K562 (cell line): Measurements from ENCODE around the gene STYX. TPM values are rescaled to one million over a fixed set of nuclear protein-coding genes. Genes with fewer than 3 reads are reported as not detected.
A peak's percentile ranks its signal among the peaks of the same experiment; 100 is the strongest.

Experiments
- CBX3 ChIP-seq, 2 experiments: IDR thresholded peaks; 1 replicate in 1 of 2; 2 replicates in 1 of 2; pipeline ENCODE4 v1.6.1; 2012; ENCODE audit warnings: inconsistent platforms in 2 of 2, low read length in 2 of 2, borderline replicate concordance in 1 of 2, control low read depth in 1 of 2
- FOXM1 ChIP-seq, 2 experiments: fragments of 450-650 bp in 1 of 2; sonication (generic) in 1 of 2; formaldehyde crosslinking in 1 of 2; IDR thresholded peaks; 2 replicates each; pipeline versions ENCODE4 v1.6.1 to v1.9.0; 2017 to 2022; ENCODE audit warnings: low read depth in 2 of 2, mild to moderate bottlenecking in 2 of 2, missing genetic modification reagents in 1 of 2, moderate library complexity in 1 of 2
- GABPB2 ChIP-seq: fragments of 250-450 bp; sonication (Bioruptor Pico); conservative IDR thresholded peaks from 2 replicates; pipeline ENCODE4 v1.5.1; 2021; ENCODE audit warnings: mild to moderate bottlenecking
- KDM5B ChIP-seq: fragments of 200-600 bp; sonication (generic); IDR thresholded peaks from 2 replicates; pipeline ENCODE4 v1.6.1; 2012; ENCODE audit warnings: low read depth, mild to moderate bottlenecking, moderate library complexity, low read length, control low read depth, inconsistent platforms; ENCODE audit not compliant: insufficient replicate concordance
- KLF10 ChIP-seq: fragments of 250-450 bp; sonication (Bioruptor Pico); IDR thresholded peaks from 2 replicates; pipeline ENCODE4 v1.6.1; 2021; ENCODE audit warnings: matching md5 sums
- MAZ ChIP-seq, 2 experiments: fragments of 450-650 bp in 1 of 2; sonication (generic) in 1 of 2; formaldehyde crosslinking; IDR thresholded peaks in 1 of 2; conservative IDR thresholded peaks in 1 of 2; 2 replicates each; pipeline versions ENCODE4 v1.4.0 to v1.5.0; 2020; ENCODE audit warnings: mild to moderate bottlenecking in 1 of 2, missing genetic modification reagents in 1 of 2
- MED1 ChIP-seq: sonication (generic); formaldehyde crosslinking; IDR thresholded peaks from 2 replicates; pipeline ENCODE4 v1.8.1; 2023; ENCODE audit warnings: missing genetic modification reagents, borderline replicate concordance
- MYNN ChIP-seq, 2 experiments: sonication (generic); formaldehyde crosslinking in 1 of 2; IDR thresholded peaks; 2 replicates each; pipeline versions ENCODE4 v1.5.0 to v1.6.1; 2016 to 2020; ENCODE audit warnings: antibody characterized with exemption in 1 of 2, missing genetic modification reagents in 1 of 2
- NBN ChIP-seq: fragments of 450-650 bp; IDR thresholded peaks from 2 replicates; pipeline ENCODE4 v1.6.1; 2016; ENCODE audit warnings: low read depth, mild to moderate bottlenecking
- NFATC3 ChIP-seq: fragments of 450-650 bp; IDR thresholded peaks from 2 replicates; pipeline ENCODE4 v1.6.1; 2017; ENCODE audit warnings: mild to moderate bottlenecking
- NR2F6 ChIP-seq: fragments of 450-650 bp; formaldehyde crosslinking; IDR thresholded peaks from 2 replicates; pipeline ENCODE4 v1.4.0; 2020; ENCODE audit warnings: mild to moderate bottlenecking
- POLR3G ChIP-seq: IDR thresholded peaks from 2 replicates; pipeline ENCODE4 v1.6.1; 2011; ENCODE audit not compliant: insufficient read length, insufficient replicate concordance; ENCODE audit errors: extremely low read depth
- RBBP5 ChIP-seq: fragments of 200-600 bp; sonication (generic); IDR thresholded peaks from 2 replicates; pipeline ENCODE4 v1.6.1; 2012; ENCODE audit warnings: borderline replicate concordance, mild to moderate bottlenecking, low read length, control low read depth, inconsistent platforms; ENCODE audit not compliant: insufficient read depth, poor library complexity, severe bottlenecking
- SPI1 ChIP-seq: IDR thresholded peaks from 2 replicates; pipeline ENCODE4 v1.6.1; 2011; ENCODE audit warnings: low read depth, low read length, control low read depth, borderline replicate concordance
- TAF1 ChIP-seq: IDR thresholded peaks from 2 replicates; pipeline ENCODE4 v1.6.1; 2011; ENCODE audit warnings: mild to moderate bottlenecking, low read length, moderate library complexity; ENCODE audit not compliant: insufficient read depth, control insufficient read depth, severe bottlenecking; ENCODE audit errors: extremely low read depth
- YY1 ChIP-seq, 3 experiments: IDR thresholded peaks; 2 replicates each; pipeline ENCODE4 v1.6.1; 2011; ENCODE audit warnings: low read length in 2 of 3, mild to moderate bottlenecking in 2 of 3, moderate library complexity in 2 of 3, borderline replicate concordance in 1 of 3, control low read depth in 1 of 3, low read depth in 1 of 3; ENCODE audit not compliant: insufficient read depth in 3 of 3, insufficient replicate concordance in 2 of 3, control insufficient read depth in 1 of 3, insufficient read length in 1 of 3; ENCODE audit errors: extremely low read depth in 1 of 3
- ZFX ChIP-seq: sonication (generic); formaldehyde crosslinking; IDR thresholded peaks from 2 replicates; pipeline ENCODE4 v1.8.0; 2022; ENCODE audit warnings: mild to moderate bottlenecking, missing genetic modification reagents, moderate library complexity
- polyA plus RNA-seq, 8 experiments: library from polyadenylated mRNA; depleted of rRNA in 4 of 8; stranded (reverse) in 5 of 8; unstranded in 3 of 8; fragments of >200 nt; fragmentation: Nextera tagmentation in 2 of 8; fragmentation: Illumina TruSeq in 1 of 8; extraction: Ambion mirVana in 2 of 8; extraction: Trizol in 1 of 8; gene quantifications; 2 replicates each; pipeline versions ENCODE4 v1.2.1 to v1.2.3, GENCODE V29; 2011 to 2014; ENCODE audit warnings: inconsistent platforms in 1 of 8, missing spikeins in 1 of 8
- total RNA-seq, 7 experiments: library from RNA; depleted of rRNA in 6 of 7; stranded (reverse); fragments of >200 nt in 6 of 7; fragmentation: Illumina TruSeq in 2 of 7; extraction: Trizol in 2 of 7; gene quantifications; 2 replicates each; pipeline versions ENCODE4 v1.2.1 to v1.2.3, GENCODE V29; 2011 to 2021; ENCODE audit warnings: low replicate concordance in 1 of 7
- TF ChIP-seq, protein P1 (sequence below), 2 experiments: fragments of 450-650 bp; formaldehyde crosslinking in 1 of 2; IDR thresholded peaks; 2 replicates each; pipeline versions ENCODE4 v1.4.0 to v1.6.1; 2014 to 2020; ENCODE audit warnings: mild to moderate bottlenecking in 2 of 2, borderline replicate concordance in 1 of 2, low read depth in 1 of 2

Gene STYX
- total and polyA plus RNA-seq, 9 of the 15 experiments (the other 6 are each of a cell fraction or from before 2014, with no cell fraction given): 5.0 to 15.4 (median 10.6) TPM

DNA sequence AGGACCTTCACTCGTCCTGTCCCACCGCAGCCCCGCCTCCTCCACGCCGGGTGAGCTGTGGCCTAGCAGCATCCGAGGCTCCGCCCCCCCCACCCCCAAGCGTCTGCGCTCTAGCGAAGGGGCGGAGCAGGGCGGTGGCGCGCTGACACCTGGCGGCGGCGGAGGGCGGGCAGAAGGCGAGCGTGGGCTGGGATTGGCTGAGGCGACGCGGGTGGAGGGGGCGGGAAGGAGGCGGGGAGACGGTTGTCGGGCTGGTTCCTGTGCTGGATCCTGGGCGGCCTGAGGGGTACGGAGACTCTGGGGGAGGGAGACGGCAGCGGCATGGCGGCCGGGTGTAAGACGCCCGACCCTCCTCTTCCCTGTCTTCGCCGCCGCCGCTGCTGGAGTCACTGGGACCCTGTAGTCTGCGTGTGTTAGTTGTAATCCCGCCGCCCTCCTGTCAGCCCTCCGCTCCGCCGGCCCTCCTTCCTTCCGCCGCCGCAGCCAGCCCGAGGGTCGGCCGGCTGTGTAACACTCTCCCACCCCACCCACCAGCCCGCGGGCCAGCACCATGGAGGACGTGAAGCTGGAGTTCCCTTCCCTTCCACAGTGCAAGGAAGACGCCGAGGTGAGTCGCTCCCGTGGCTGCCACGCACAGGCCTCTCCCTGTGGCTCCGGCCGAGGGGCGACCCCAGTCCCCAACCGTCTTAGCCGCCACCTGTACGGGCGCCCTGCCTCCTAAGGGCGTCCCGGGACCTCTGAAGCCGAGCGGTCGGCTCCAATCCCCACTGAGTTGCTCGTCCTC lies at the start of gene STYX (continued):
- TF ChIP-seq KDM5B (peak; percentile 62), MED1 (CRISPR knock-in tag) (no peak), YY1 (IDR thresholded peaks at IDR 0.05; ENCODE audit: borderline replicate concordance in 1 of 3, control insufficient read depth in 1 of 3, extremely low read depth in 1 of 3, insufficient read depth in 3 of 3, insufficient read length in 1 of 3, insufficient replicate concordance in 2 of 3, low read depth in 1 of 3, low read length in 2 of 3) (peak; percentile 34 to 88 (median 75)), CBX3 (IDR thresholded peaks at IDR 0.05; ENCODE audit: borderline replicate concordance in 1 of 2, low read length in 2 of 2) (no peak), SPI1 (no peak), NFATC3 (no peak), RBBP5 (peak; percentile 55), NBN (no peak), NR2F6 (CRISPR knock-in tag) (no peak), KLF10 (CRISPR knock-in tag) (no peak), TAF1 (peak; percentile 75), POLR3G (no peak), GABPB2 (CRISPR knock-in tag) (no peak), MAZ (CRISPR knock-in tag; conservative IDR thresholded peaks at IDR 0.05 in 1 of 2, IDR thresholded peaks at IDR 0.05 in 1 of 2) (peak in 1 of 2 experiments; percentile 33; a peak in 1 of 4 replicates), MYNN (IDR thresholded peaks at IDR 0.05) (no peak), MYNN (CRISPR knock-in tag; IDR thresholded peaks at IDR 0.05) (no peak), FOXM1 (IDR thresholded peaks at IDR 0.05; ENCODE audit: low read depth) (no peak), FOXM1 (CRISPR knock-in tag; IDR thresholded peaks at IDR 0.05; ENCODE audit: low read depth) (no peak), ZFX (CRISPR knock-in tag) (peak; percentile 72)
- TF ChIP-seq, protein P1, sequence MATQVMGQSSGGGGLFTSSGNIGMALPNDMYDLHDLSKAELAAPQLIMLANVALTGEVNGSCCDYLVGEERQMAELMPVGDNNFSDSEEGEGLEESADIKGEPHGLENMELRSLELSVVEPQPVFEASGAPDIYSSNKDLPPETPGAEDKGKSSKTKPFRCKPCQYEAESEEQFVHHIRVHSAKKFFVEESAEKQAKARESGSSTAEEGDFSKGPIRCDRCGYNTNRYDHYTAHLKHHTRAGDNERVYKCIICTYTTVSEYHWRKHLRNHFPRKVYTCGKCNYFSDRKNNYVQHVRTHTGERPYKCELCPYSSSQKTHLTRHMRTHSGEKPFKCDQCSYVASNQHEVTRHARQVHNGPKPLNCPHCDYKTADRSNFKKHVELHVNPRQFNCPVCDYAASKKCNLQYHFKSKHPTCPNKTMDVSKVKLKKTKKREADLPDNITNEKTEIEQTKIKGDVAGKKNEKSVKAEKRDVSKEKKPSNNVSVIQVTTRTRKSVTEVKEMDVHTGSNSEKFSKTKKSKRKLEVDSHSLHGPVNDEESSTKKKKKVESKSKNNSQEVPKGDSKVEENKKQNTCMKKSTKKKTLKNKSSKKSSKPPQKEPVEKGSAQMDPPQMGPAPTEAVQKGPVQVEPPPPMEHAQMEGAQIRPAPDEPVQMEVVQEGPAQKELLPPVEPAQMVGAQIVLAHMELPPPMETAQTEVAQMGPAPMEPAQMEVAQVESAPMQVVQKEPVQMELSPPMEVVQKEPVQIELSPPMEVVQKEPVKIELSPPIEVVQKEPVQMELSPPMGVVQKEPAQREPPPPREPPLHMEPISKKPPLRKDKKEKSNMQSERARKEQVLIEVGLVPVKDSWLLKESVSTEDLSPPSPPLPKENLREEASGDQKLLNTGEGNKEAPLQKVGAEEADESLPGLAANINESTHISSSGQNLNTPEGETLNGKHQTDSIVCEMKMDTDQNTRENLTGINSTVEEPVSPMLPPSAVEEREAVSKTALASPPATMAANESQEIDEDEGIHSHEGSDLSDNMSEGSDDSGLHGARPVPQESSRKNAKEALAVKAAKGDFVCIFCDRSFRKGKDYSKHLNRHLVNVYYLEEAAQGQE (IDR thresholded peaks at IDR 0.05; ENCODE audit: borderline replicate concordance): no peak
- TF ChIP-seq, protein P1 (CRISPR knock-in tag; IDR thresholded peaks at IDR 0.05; ENCODE audit: low read depth): no peak
